GM23338 (cell line): Measurements from ENCODE around the gene NXPH3.

Experiments
- CREB1 ChIP-seq: fragments of 250-450 bp; sonication (Bioruptor Pico); IDR thresholded peaks from 2 replicates; pipeline ENCODE4 v1.5.0; 2020; ENCODE audit warnings: low read depth, mild to moderate bottlenecking, moderate library complexity
- CTCF ChIP-seq, 2 experiments: fragments of 200-600 bp in 1 of 2; sonication (generic) in 1 of 2; conservative IDR thresholded peaks; 2 replicates each; pipeline versions ENCODE4 v1.5.1 to v1.6.1; 2016 to 2017; ENCODE audit warnings: antibody characterized with exemption in 2 of 2, low read depth in 2 of 2, mild to moderate bottlenecking in 2 of 2, moderate library complexity in 1 of 2
- POLR2AphosphoS5 ChIP-seq: IDR thresholded peaks from 2 replicates; pipeline ENCODE4 v1.6.1; 2016; ENCODE audit warnings: antibody characterized with exemption, low read depth

- TF ChIP-seq CTCF (conservative IDR thresholded peaks at IDR 0.05; ENCODE audit: low read depth in 2 of 2) = no peak
- no peak for TF ChIP-seq CREB1
- no peak for TF ChIP-seq POLR2AphosphoS5
These were observed 20.8 kb upstream of the NXPH3 start for GRCh38 chr17:49554694-49555494.
